Activated naive CD4-positive, alpha-beta T cell treated with anti-CD3 and anti-CD28 coated beads for 36 hours (primary cell): ENCODE data around the gene ARHGAP24. TPM values are rescaled to one million over a fixed set of nuclear protein-coding genes. Genes with fewer than 3 reads are reported as not detected.
"Not testable (repeated sequence)": the region's sequence is repeated elsewhere in the genome, so short reads cannot be mapped to it uniquely, and the experiment has no call there.

ENCODE experiments used
- CTCF ChIA-PET: fragments of 350-600 bp; sonication (Branson Sonifier 250); formaldehyde crosslinking; loops from one replicate; lab custom pipeline; 2021; ENCODE audit warnings: antibody characterized with exemption; lab: Charles Lee
- DNase-seq: peaks from one replicate; pipeline ENCODE4 v3.0.0-alpha.2; 2020
- H3K27ac Mint-ChIP-seq: one replicate; pipeline ENCODE4 v1.8.0; 2021; ENCODE audit warnings: mild to moderate bottlenecking, mixed read lengths
- H3K27me3 Mint-ChIP-seq: one replicate; pipeline ENCODE4 v1.8.0; 2021; ENCODE audit warnings: low read depth, mixed read lengths
- H3K36me3 Mint-ChIP-seq: one replicate; pipeline ENCODE4 v1.8.0; 2021; ENCODE audit warnings: low read depth, mixed read lengths
- H3K4me1 Mint-ChIP-seq: one replicate; pipeline ENCODE4 v1.8.0; 2021; ENCODE audit warnings: low read depth, mixed read lengths
- H3K4me3 Mint-ChIP-seq: one replicate; pipeline ENCODE4 v1.8.0; 2021; ENCODE audit warnings: mild to moderate bottlenecking, moderate library complexity, mixed read lengths
- H3K9me3 Mint-ChIP-seq: one replicate; pipeline ENCODE4 v1.8.0; 2021; ENCODE audit warnings: mixed read lengths
- intact Hi-C: fragments of 100-400 bp; cut with micrococcal nuclease; formaldehyde crosslinking; loops from one replicate; pipeline ENCODE4 v1.15.1; 2023
- total RNA-seq, 2 experiments: library from RNA; stranded (reverse); gene quantifications; one replicate each; pipeline ENCODE4 v1.2.3, GENCODE V29; 2021

Gene ARHGAP24
- total RNA-seq, 2 experiments from 2014 or later = not detected

GRCh38 chr4:85491527-85491926 lies 16.6 kb downstream of the ARHGAP24 start:
- Mint-ChIP-seq H3K4me3 (no peak overlapping the region), H3K27me3 (no peaks in the 10 kb centered on the region), H3K9me3 (peaks cover 2% of the 10 kb centered on the region), H3K36me3 (no peaks in the 10 kb centered on the region), H3K4me1 (no peaks in the 10 kb centered on the region), H3K27ac (no peak overlapping the region)
- DNase-seq = no peak
- intact Hi-C loops = no loop called here
- CTCF ChIA-PET = interaction anchor here (1.1 kb wide), 1 partner anchor 110 kb away, joined by 3 read pairs; no protein-coding TSS in a partner anchor

GRCh38 chr4:85492336-85492735 lies 17.4 kb downstream of the ARHGAP24 start:
- no peak overlapping the region for H3K4me3 Mint-ChIP-seq
- H3K36me3 Mint-ChIP-seq = no peaks in the 10 kb centered on the region
- no peak overlapping the region for H3K27ac Mint-ChIP-seq
- no peaks in the 10 kb centered on the region for H3K4me1 Mint-ChIP-seq
- CTCF ChIA-PET = no interaction called here
- intact Hi-C loops = no loop called here
- DNase-seq = no peak
- H3K9me3 Mint-ChIP-seq = peaks cover 2% of the 10 kb centered on the region
- H3K27me3 Mint-ChIP-seq = no peaks in the 10 kb centered on the region

- no peaks in the 10 kb centered on the region for H3K36me3 Mint-ChIP-seq
- H3K27ac Mint-ChIP-seq = no peak overlapping the region
- CTCF ChIA-PET = no interaction called here
- no peak overlapping the region for H3K4me3 Mint-ChIP-seq
- intact Hi-C loops = no loop called here
- no peak for DNase-seq
- H3K27me3 Mint-ChIP-seq = no peaks in the 10 kb centered on the region
- H3K9me3 Mint-ChIP-seq = peaks cover 2% of the 10 kb centered on the region
- no peaks in the 10 kb centered on the region for H3K4me1 Mint-ChIP-seq
Observed at GRCh38 chr4:85495621-85496020, 20.7 kb downstream of the ARHGAP24 start.

GRCh38 chr4:85496126-85496849 lies 21.3 kb downstream of the ARHGAP24 start:
- Mint-ChIP-seq H3K9me3 (peaks cover 2% of the 10 kb centered on the region), H3K36me3 (no peaks in the 10 kb centered on the region), H3K27me3 (no peaks in the 10 kb centered on the region), H3K4me3 (no peak overlapping the region), H3K4me1 (no peaks in the 10 kb centered on the region), H3K27ac (no peak overlapping the region)
- intact Hi-C loops = no loop called here
- CTCF ChIA-PET = no interaction called here
- DNase-seq = no peak

GRCh38 chr4:85496933-85497332 lies 22.0 kb downstream of the ARHGAP24 start:
- CTCF ChIA-PET = no interaction called here
- H3K4me3 Mint-ChIP-seq = no peak overlapping the region

GRCh38 chr4:85498068-85498733 lies 23.3 kb downstream of the ARHGAP24 start:
- H3K36me3 Mint-ChIP-seq = no peaks in the 10 kb centered on the region
- intact Hi-C loops = no loop called here
- no peak overlapping the region for H3K4me3 Mint-ChIP-seq
- no peak for DNase-seq
- H3K27me3 Mint-ChIP-seq = no peaks in the 10 kb centered on the region
- CTCF ChIA-PET = no interaction called here
- H3K27ac Mint-ChIP-seq = no peak overlapping the region
- H3K9me3 Mint-ChIP-seq = peaks cover 3% of the 10 kb centered on the region
- H3K4me1 Mint-ChIP-seq = no peaks in the 10 kb centered on the region

More at GRCh38 chr4:85496933-85497332, 22.0 kb downstream of the ARHGAP24 start:
- intact Hi-C loops = no loop called here
- no peak overlapping the region for H3K27ac Mint-ChIP-seq
- H3K4me1 Mint-ChIP-seq = no peaks in the 10 kb centered on the region
- no peaks in the 10 kb centered on the region for H3K36me3 Mint-ChIP-seq
- DNase-seq = no peak
- peaks cover 2% of the 10 kb centered on the region for H3K9me3 Mint-ChIP-seq
- H3K27me3 Mint-ChIP-seq = no peaks in the 10 kb centered on the region

GRCh38 chr4:85499573-85499972 lies 24.6 kb downstream of the ARHGAP24 start:
- intact Hi-C loops = no loop called here
- no peak for DNase-seq
- Mint-ChIP-seq H3K4me3 (no peak overlapping the region), H3K27me3 (no peaks in the 10 kb centered on the region), H3K4me1 (no peaks in the 10 kb centered on the region), H3K27ac (no peak overlapping the region), H3K9me3 (peaks cover 3% of the 10 kb centered on the region), H3K36me3 (no peaks in the 10 kb centered on the region)
- CTCF ChIA-PET = no interaction called here

- intact Hi-C loops = no loop called here
- CTCF ChIA-PET = no interaction called here
- Mint-ChIP-seq H3K27ac (no peak overlapping the region), H3K36me3 (no peaks in the 10 kb centered on the region), H3K9me3 (peaks cover 1% of the 10 kb centered on the region), H3K27me3 (no peaks in the 10 kb centered on the region), H3K4me1 (no peaks in the 10 kb centered on the region), H3K4me3 (no peak overlapping the region)
- DNase-seq = no peak
Observed at GRCh38 chr4:85500110-85500867, 25.3 kb downstream of the ARHGAP24 start.

- H3K4me3 Mint-ChIP-seq, H3K27me3 Mint-ChIP-seq, H3K4me1 Mint-ChIP-seq, H3K27ac Mint-ChIP-seq, H3K9me3 Mint-ChIP-seq, H3K36me3 Mint-ChIP-seq, DNase-seq, intact Hi-C loops: not testable (repeated sequence)
- CTCF ChIA-PET = interaction anchor here (0.6 kb wide), 1 partner anchor 87 kb away, joined by 3 read pairs; no protein-coding TSS in a partner anchor
Observed at GRCh38 chr4:85501145-85501544, 26.2 kb downstream of the ARHGAP24 start.

GRCh38 chr4:85508654-85509053 lies 33.7 kb downstream of the ARHGAP24 start:
- H3K9me3 Mint-ChIP-seq = peaks cover 2% of the 10 kb centered on the region

GRCh38 chr4:85509882-85510631 lies 35.1 kb downstream of the ARHGAP24 start:
- no peaks in the 10 kb centered on the region for H3K36me3 Mint-ChIP-seq
- intact Hi-C loops = no loop called here
- CTCF ChIA-PET = no interaction called here

More at GRCh38 chr4:85508654-85509053, 33.7 kb downstream of the ARHGAP24 start:
- Mint-ChIP-seq H3K4me3 (no peak overlapping the region), H3K36me3 (no peaks in the 10 kb centered on the region), H3K27me3 (peaks cover 2% of the 10 kb centered on the region), H3K27ac (no peak overlapping the region), H3K4me1 (no peaks in the 10 kb centered on the region)
- CTCF ChIA-PET = no interaction called here
- intact Hi-C loops = no loop called here
- DNase-seq = no peak

GRCh38 chr4:85510632-85510984 lies 35.7 kb downstream of the ARHGAP24 start:
- Mint-ChIP-seq H3K36me3 (no peaks in the 10 kb centered on the region), H3K4me1 (no peaks in the 10 kb centered on the region), H3K4me3 (no peak overlapping the region), H3K27ac (no peak overlapping the region), H3K9me3 (peaks cover 2% of the 10 kb centered on the region), H3K27me3 (peaks cover 2% of the 10 kb centered on the region)
- intact Hi-C loops = no loop called here
- DNase-seq = no peak
- CTCF ChIA-PET = no interaction called here

More at GRCh38 chr4:85509882-85510631, 35.1 kb downstream of the ARHGAP24 start:
- Mint-ChIP-seq H3K4me1 (no peaks in the 10 kb centered on the region), H3K4me3 (no peak overlapping the region), H3K9me3 (peaks cover 2% of the 10 kb centered on the region), H3K27me3 (peaks cover 2% of the 10 kb centered on the region), H3K27ac (no peak overlapping the region)
- DNase-seq = no peak
